Measurements from ENCODE around the gene GATA3.
"Not testable (repeated sequence)": the region's sequence is repeated elsewhere in the genome, so short reads cannot be mapped to it uniquely, and the experiment has no call there.

Gene GATA3

GRCh38 chr10:8054494-8055407 lies at the start of gene GATA3:
Gene GATA3, plus strand, starts transcription at chr10:8054688. Its CDS starts 968 bp downstream, at chr10:8055656.
- DNase-seq (ENCODE audit: low spot score) = no peak

GRCh38 chr10:8006274-8006999 lies 48.1 kb upstream of the GATA3 start:
- DNase-seq (ENCODE audit: low spot score) = no peak

GRCh38 chr10:8009031-8009430 lies 45.5 kb upstream of the GATA3 start:
- no peak for DNase-seq (ENCODE audit: low spot score)

- DNase-seq (ENCODE audit: low spot score) = no peak
Observed at GRCh38 chr10:8013006-8013405, 41.5 kb upstream of the GATA3 start.

GRCh38 chr10:8013619-8014018 lies 40.9 kb upstream of the GATA3 start:
- no peak for DNase-seq (ENCODE audit: low spot score)

GRCh38 chr10:8014649-8015048 lies 39.8 kb upstream of the GATA3 start:
- no peak for DNase-seq (ENCODE audit: low spot score)

- no peak for DNase-seq (ENCODE audit: low spot score)
Observed at GRCh38 chr10:8017277-8017676, 37.2 kb upstream of the GATA3 start.

- no peak for DNase-seq (ENCODE audit: low spot score)
Observed at GRCh38 chr10:8023321-8023720, 31.2 kb upstream of the GATA3 start.

GRCh38 chr10:8023851-8024250 lies 30.6 kb upstream of the GATA3 start:
- DNase-seq (ENCODE audit: low spot score) = no peak

GRCh38 chr10:8026349-8027259 lies 27.9 kb upstream of the GATA3 start:
- DNase-seq (ENCODE audit: low spot score) = no peak

- DNase-seq (ENCODE audit: low spot score) = not testable (repeated sequence)
Observed at GRCh38 chr10:8031211-8031610, 23.3 kb upstream of the GATA3 start.

- DNase-seq (ENCODE audit: low spot score) = no peak
Observed at GRCh38 chr10:8032558-8032957, 21.9 kb upstream of the GATA3 start.

GRCh38 chr10:8033812-8034465 lies 20.5 kb upstream of the GATA3 start:
- DNase-seq (ENCODE audit: low spot score) = no peak

GRCh38 chr10:8034466-8035005 lies 20.0 kb upstream of the GATA3 start:
- DNase-seq (ENCODE audit: low spot score) = no peak

- no peak for DNase-seq (ENCODE audit: low spot score)
Observed at GRCh38 chr10:8035006-8035640, 19.4 kb upstream of the GATA3 start.

- no peak for DNase-seq (ENCODE audit: low spot score)
Observed at GRCh38 chr10:8035641-8036470, 18.6 kb upstream of the GATA3 start.

- no peak for DNase-seq (ENCODE audit: low spot score)
Observed at GRCh38 chr10:8036506-8037198, 17.8 kb upstream of the GATA3 start.

- DNase-seq (ENCODE audit: low spot score) = no peak
Observed at GRCh38 chr10:8037199-8037801, 17.2 kb upstream of the GATA3 start.
